ENCODE results near the gene RPRM.

- TF ChIP-seq CTCF (conservative IDR thresholded peaks at IDR 0.05): peak; percentile 71
- TF ChIP-seq ZFX (IDR thresholded peaks at IDR 0.05): no peak
Observed at GRCh38 chr2:153478289-153479261, at the start of gene RPRM.

Measured in C4-2B (cell line).